WTC11 (cell line): ENCODE data around the gene NR1D1. TPM values are rescaled to one million over a fixed set of nuclear protein-coding genes. Genes with fewer than 3 reads are reported as not detected.
A peak's percentile ranks its signal among the peaks of the same experiment; 100 is the strongest.

Source experiments
- ATAC-seq: fragments of 200-7000 bp; cut with Tn5 transposase; 2 replicates; pipeline ENCODE4 v1.10.0; 2021; ENCODE audit warnings: mild to moderate bottlenecking, moderate library complexity
- CTCF ChIA-PET: fragments of 300-600 bp; sonication (Branson Sonifier 250); formaldehyde crosslinking; loops from one replicate; lab custom pipeline; 2021; ENCODE audit warnings: antibody characterized with exemption; lab: Charles Lee
- POLR2A ChIA-PET: fragments of 350-600 bp; sonication (Branson Sonifier 250); formaldehyde crosslinking; loops from one replicate; lab custom pipeline; 2021; ENCODE audit warnings: antibody characterized with exemption; lab: Charles Lee
- DNase-seq: peaks from one replicate; pipeline ENCODE4 v3.0.0; 2021; ENCODE audit warnings: low spot score
- H3K27ac Mint-ChIP-seq: 2 replicates; pipeline ENCODE4 v1.8.0; 2021; ENCODE audit warnings: mixed read lengths
- H3K27me3 Mint-ChIP-seq: 2 replicates; pipeline ENCODE4 v1.8.0; 2021; ENCODE audit warnings: low read depth, mild to moderate bottlenecking, moderate library complexity, mixed read lengths
- H3K36me3 Mint-ChIP-seq: 2 replicates; pipeline ENCODE4 v1.8.0; 2021; ENCODE audit warnings: mixed read lengths
- H3K4me1 Mint-ChIP-seq: 2 replicates; pipeline ENCODE4 v1.8.0; 2022; ENCODE audit warnings: mixed read lengths
- H3K4me3 Mint-ChIP-seq: 2 replicates; pipeline ENCODE4 v1.8.0; 2021; ENCODE audit warnings: mild to moderate bottlenecking, moderate library complexity, mixed read lengths
- H3K9me3 Mint-ChIP-seq: 2 replicates; pipeline ENCODE4 v1.8.0; 2021; ENCODE audit warnings: mixed read lengths
- ELF4 ChIP-seq: sonication (generic); formaldehyde crosslinking; IDR thresholded peaks from 2 replicates; pipeline ENCODE4 v1.8.1; 2022; ENCODE audit warnings: low read depth, mild to moderate bottlenecking, moderate library complexity, missing genetic modification reagents
- FOXP1 ChIP-seq: sonication (generic); formaldehyde crosslinking; IDR thresholded peaks from 2 replicates; pipeline ENCODE4 v1.8.0; 2022; ENCODE audit warnings: missing genetic modification reagents, mild to moderate bottlenecking, moderate library complexity, borderline replicate concordance
- GRHL2 ChIP-seq: fragments of 250-450 bp; sonication (Bioruptor Pico); IDR thresholded peaks from 2 replicates; pipeline ENCODE4 v1.8.0; 2022; ENCODE audit warnings: mild to moderate bottlenecking, moderate library complexity; ENCODE audit not compliant: insufficient replicate concordance, severe bottlenecking
- JAZF1 ChIP-seq: fragments of 250-450 bp; sonication (Bioruptor Pico); IDR thresholded peaks from 2 replicates; pipeline ENCODE4 v1.9.0; 2021; ENCODE audit warnings: moderate library complexity, mild to moderate bottlenecking, inconsistent platforms
- NR1H2 ChIP-seq: sonication (generic); formaldehyde crosslinking; IDR thresholded peaks from 2 replicates; pipeline ENCODE4 v1.9.0; 2021; ENCODE audit warnings: mild to moderate bottlenecking, moderate library complexity, missing genetic modification reagents
- NR3C1 ChIP-seq: sonication (generic); formaldehyde crosslinking; conservative IDR thresholded peaks from 2 replicates; pipeline ENCODE4 v1.8.1; 2023; ENCODE audit warnings: low read depth, mild to moderate bottlenecking, missing genetic modification reagents
- OVOL2 ChIP-seq: fragments of 250-450 bp; sonication (Bioruptor Pico); IDR thresholded peaks from 2 replicates; pipeline ENCODE4 v1.9.0; 2021; ENCODE audit warnings: mild to moderate bottlenecking, borderline replicate concordance
- PRRX2 ChIP-seq: fragments of 250-450 bp; sonication (Bioruptor Pico); IDR thresholded peaks from 2 replicates; pipeline ENCODE4 v1.8.0; 2021; ENCODE audit warnings: mild to moderate bottlenecking
- SOX15 ChIP-seq: fragments of 250-450 bp; sonication (Bioruptor Pico); IDR thresholded peaks from 2 replicates; pipeline ENCODE4 v1.9.0; 2021; ENCODE audit warnings: mild to moderate bottlenecking
- TCF7 ChIP-seq: sonication (generic); formaldehyde crosslinking; IDR thresholded peaks from 2 replicates; pipeline ENCODE4 v1.8.0; 2022; ENCODE audit warnings: mild to moderate bottlenecking, low read depth, missing genetic modification reagents, moderate library complexity
- TEAD1 ChIP-seq: sonication (generic); formaldehyde crosslinking; IDR thresholded peaks from 2 replicates; pipeline ENCODE4 v1.8.0; 2022; ENCODE audit warnings: mild to moderate bottlenecking, missing genetic modification reagents
- ZNF121 ChIP-seq: sonication (generic); formaldehyde crosslinking; IDR thresholded peaks from 2 replicates; pipeline ENCODE4 v1.8.0; 2023; ENCODE audit warnings: missing genetic modification reagents
- ZNF138 ChIP-seq: sonication (generic); formaldehyde crosslinking; conservative IDR thresholded peaks from 2 replicates; pipeline ENCODE4 v1.8.1; 2022; ENCODE audit warnings: mild to moderate bottlenecking, moderate library complexity, missing genetic modification reagents
- ZNF263 ChIP-seq: sonication (generic); formaldehyde crosslinking; IDR thresholded peaks from 2 replicates; pipeline ENCODE4 v1.8.1; 2022; ENCODE audit warnings: low read depth, mild to moderate bottlenecking, moderate library complexity, missing genetic modification reagents
- ZNF317 ChIP-seq: sonication (generic); formaldehyde crosslinking; IDR thresholded peaks from 2 replicates; pipeline ENCODE4 v1.8.1; 2023; ENCODE audit warnings: low read depth, mild to moderate bottlenecking, moderate library complexity, missing genetic modification reagents, borderline replicate concordance
- ZNF671 ChIP-seq: fragments of 250-450 bp; sonication (Bioruptor Pico); IDR thresholded peaks from 2 replicates; pipeline ENCODE4 v1.8.0; 2021; ENCODE audit warnings: mild to moderate bottlenecking
- total RNA-seq: library from RNA; stranded (reverse); gene quantifications from 3 replicates; pipeline ENCODE4 v1.2.3, GENCODE V29; 2021
- TF ChIP-seq, protein P1 (sequence below): sonication (generic); formaldehyde crosslinking; IDR thresholded peaks from 2 replicates; pipeline ENCODE4 v1.8.1; 2022; ENCODE audit warnings: mild to moderate bottlenecking, missing genetic modification reagents, moderate library complexity, borderline replicate concordance
- TF ChIP-seq, protein P2 (sequence below): sonication (generic); formaldehyde crosslinking; conservative IDR thresholded peaks from 2 replicates; pipeline ENCODE4 v1.8.1; 2023; ENCODE audit warnings: mild to moderate bottlenecking, low read depth, missing genetic modification reagents, moderate library complexity
- TF ChIP-seq, protein P3 (sequence below): fragments of 250-450 bp; sonication (Bioruptor Pico); IDR thresholded peaks from 2 replicates; pipeline ENCODE4 v2.1.2; 2022; ENCODE audit warnings: mild to moderate bottlenecking, moderate library complexity
- TF ChIP-seq, protein P4 (sequence below): fragments of 250-450 bp; sonication (Bioruptor Pico); IDR thresholded peaks from 2 replicates; pipeline ENCODE4 v1.9.0; 2021; ENCODE audit warnings: mild to moderate bottlenecking
- TF ChIP-seq, protein P5 (sequence below): sonication (generic); formaldehyde crosslinking; IDR thresholded peaks from 2 replicates; pipeline ENCODE4 v1.8.1; 2023; ENCODE audit warnings: mild to moderate bottlenecking, missing genetic modification reagents, moderate library complexity
- TF ChIP-seq, protein P6 (sequence below): sonication (generic); formaldehyde crosslinking; IDR thresholded peaks from 2 replicates; pipeline ENCODE4 v1.8.1; 2022; ENCODE audit warnings: missing genetic modification reagents, borderline replicate concordance
- TF ChIP-seq, protein P7 (sequence below): sonication (generic); formaldehyde crosslinking; IDR thresholded peaks from 2 replicates; pipeline ENCODE4 v1.8.1; 2022; ENCODE audit warnings: low read depth, mild to moderate bottlenecking, moderate library complexity, missing genetic modification reagents, borderline replicate concordance

Gene NR1D1
- total RNA-seq, 1 experiment from 2014 or later = 5.6 TPM

DNA sequence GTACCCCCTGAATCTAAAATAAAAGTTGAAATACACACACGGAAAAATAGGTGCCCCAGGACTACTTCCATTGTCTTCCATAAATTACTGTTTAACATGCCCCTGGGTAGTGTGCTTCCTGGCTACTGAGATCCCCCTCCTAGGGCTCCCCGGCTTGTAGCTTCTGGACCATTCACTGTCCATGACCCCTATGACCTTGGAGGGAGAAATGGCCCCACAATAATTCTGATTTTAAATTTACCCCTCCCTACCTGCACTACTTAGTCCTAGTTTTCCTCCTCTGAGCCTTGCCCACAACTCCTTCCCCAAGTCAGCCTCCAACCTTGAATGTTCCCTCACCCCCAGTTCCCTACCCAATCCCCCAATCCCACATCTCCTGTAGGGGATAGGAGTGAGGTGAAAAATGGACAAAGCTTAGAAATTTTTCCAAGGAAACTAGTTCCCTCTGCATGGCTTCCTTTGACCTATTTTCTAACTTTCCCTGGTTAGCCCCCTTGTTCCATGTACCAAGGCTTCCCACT is 11.9 kb upstream of the NR1D1 start:
- peaks cover 79% of the 10 kb centered on the region for H3K4me1 Mint-ChIP-seq
- no peaks in the 10 kb centered on the region for H3K36me3 Mint-ChIP-seq
- POLR2A ChIA-PET = interaction anchor here (0.6 to 5.7 kb wide), 8 partner anchors 10 to 79 kb away, joined by 3 to 56 read pairs (median 10); partner anchors contain the start of genes CASC3, MED24, MSL1 and NR1D1
- H3K4me3 Mint-ChIP-seq = peak overlapping the region; percentile 27; the same call in 1 of the 2 replicates
- DNase-seq (no peak), ATAC-seq (no peak)
- H3K27ac Mint-ChIP-seq = peak overlapping the region; percentile 76
- TF ChIP-seq JAZF1 (CRISPR knock-in tag) = no peak
- TF ChIP-seq OVOL2 (CRISPR knock-in tag) = no peak
- TF ChIP-seq ZNF317 (CRISPR knock-in tag) = no peak
- TF ChIP-seq, protein P1, sequence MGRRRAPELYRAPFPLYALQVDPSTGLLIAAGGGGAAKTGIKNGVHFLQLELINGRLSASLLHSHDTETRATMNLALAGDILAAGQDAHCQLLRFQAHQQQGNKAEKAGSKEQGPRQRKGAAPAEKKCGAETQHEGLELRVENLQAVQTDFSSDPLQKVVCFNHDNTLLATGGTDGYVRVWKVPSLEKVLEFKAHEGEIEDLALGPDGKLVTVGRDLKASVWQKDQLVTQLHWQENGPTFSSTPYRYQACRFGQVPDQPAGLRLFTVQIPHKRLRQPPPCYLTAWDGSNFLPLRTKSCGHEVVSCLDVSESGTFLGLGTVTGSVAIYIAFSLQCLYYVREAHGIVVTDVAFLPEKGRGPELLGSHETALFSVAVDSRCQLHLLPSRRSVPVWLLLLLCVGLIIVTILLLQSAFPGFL (CRISPR knock-in tag) = no peak
- TF ChIP-seq TCF7 (CRISPR knock-in tag) = no peak
- TF ChIP-seq GRHL2 = no peak
- TF ChIP-seq NR3C1 (CRISPR knock-in tag) = no peak
- TF ChIP-seq, protein P2, sequence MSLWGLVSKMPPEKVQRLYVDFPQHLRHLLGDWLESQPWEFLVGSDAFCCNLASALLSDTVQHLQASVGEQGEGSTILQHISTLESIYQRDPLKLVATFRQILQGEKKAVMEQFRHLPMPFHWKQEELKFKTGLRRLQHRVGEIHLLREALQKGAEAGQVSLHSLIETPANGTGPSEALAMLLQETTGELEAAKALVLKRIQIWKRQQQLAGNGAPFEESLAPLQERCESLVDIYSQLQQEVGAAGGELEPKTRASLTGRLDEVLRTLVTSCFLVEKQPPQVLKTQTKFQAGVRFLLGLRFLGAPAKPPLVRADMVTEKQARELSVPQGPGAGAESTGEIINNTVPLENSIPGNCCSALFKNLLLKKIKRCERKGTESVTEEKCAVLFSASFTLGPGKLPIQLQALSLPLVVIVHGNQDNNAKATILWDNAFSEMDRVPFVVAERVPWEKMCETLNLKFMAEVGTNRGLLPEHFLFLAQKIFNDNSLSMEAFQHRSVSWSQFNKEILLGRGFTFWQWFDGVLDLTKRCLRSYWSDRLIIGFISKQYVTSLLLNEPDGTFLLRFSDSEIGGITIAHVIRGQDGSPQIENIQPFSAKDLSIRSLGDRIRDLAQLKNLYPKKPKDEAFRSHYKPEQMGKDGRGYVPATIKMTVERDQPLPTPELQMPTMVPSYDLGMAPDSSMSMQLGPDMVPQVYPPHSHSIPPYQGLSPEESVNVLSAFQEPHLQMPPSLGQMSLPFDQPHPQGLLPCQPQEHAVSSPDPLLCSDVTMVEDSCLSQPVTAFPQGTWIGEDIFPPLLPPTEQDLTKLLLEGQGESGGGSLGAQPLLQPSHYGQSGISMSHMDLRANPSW (CRISPR knock-in tag) = no peak
- TF ChIP-seq ZNF671 = no peak
- TF ChIP-seq, protein P3, sequence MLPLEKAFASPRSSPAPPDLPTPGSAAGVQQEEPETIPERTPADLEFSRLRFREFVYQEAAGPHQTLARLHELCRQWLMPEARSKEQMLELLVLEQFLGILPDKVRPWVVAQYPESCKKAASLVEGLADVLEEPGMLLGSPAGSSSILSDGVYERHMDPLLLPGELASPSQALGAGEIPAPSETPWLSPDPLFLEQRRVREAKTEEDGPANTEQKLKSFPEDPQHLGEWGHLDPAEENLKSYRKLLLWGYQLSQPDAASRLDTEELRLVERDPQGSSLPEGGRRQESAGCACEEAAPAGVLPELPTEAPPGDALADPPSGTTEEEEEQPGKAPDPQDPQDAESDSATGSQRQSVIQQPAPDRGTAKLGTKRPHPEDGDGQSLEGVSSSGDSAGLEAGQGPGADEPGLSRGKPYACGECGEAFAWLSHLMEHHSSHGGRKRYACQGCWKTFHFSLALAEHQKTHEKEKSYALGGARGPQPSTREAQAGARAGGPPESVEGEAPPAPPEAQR = no peak
- TF ChIP-seq, protein P4, sequence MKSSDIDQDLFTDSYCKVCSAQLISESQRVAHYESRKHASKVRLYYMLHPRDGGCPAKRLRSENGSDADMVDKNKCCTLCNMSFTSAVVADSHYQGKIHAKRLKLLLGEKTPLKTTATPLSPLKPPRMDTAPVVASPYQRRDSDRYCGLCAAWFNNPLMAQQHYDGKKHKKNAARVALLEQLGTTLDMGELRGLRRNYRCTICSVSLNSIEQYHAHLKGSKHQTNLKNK (CRISPR knock-in tag) = no peak
- TF ChIP-seq ZNF138 (CRISPR knock-in tag) = no peak
- no peaks in the 10 kb centered on the region for H3K9me3 Mint-ChIP-seq
- CTCF ChIA-PET = interaction anchor here (0.6 to 6.7 kb wide), 42 partner anchors 10 to 306 kb away, joined by 3 to 185 read pairs (median 10); partner anchors contain the start of genes CASC3, CSF3, MED24 and MSL1
- peaks cover 14% of the 10 kb centered on the region for H3K27me3 Mint-ChIP-seq

DNA sequence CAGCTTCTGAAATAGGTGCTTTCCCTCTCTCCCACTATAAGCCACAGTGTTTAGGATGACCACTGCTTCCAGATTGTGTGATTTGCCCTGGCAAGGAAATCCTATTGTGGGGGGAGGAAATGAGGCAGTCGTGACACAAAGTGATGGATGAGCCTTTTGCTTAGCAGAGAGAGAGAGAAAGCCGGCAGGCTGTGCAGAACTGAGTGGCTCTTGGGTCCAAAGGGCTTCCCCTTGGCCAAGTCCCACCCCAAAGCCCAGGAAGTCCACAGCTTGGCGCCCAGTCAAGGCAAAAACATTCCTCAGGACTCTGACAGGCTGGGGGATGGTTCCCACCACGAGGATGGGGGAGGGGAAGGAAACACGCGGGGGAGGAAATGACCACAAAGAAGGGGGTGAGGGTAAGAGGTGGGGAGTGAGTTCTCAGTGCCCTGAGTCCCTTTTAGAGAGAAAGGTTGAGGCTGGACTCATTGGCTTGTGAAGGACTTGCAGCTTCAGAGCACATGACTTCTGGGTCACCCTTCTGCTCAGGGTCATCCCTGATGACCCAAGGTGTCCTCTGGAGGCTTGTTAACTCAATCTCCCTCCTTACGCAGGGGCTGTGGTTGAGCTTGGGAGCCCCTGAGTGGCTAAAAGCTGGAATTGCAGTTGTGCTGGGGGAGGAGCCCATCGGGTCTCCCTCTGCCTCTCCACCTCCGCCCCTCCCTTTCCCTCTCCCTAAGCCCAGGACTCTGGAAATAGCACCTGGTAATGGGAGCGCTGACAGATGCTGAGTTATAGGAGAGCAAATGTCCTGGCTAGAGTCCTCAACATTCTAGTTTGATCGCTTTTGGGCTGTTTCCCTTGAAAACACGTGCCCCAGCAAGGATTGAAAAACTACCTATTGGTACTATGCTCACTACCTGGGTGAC is 11.1 kb upstream of the NR1D1 start:
- CTCF ChIA-PET = interaction anchor here (0.6 to 6.7 kb wide), 36 partner anchors 11 to 195 kb away, joined by 3 to 185 read pairs (median 6); partner anchors contain the start of genes CASC3, CSF3, MED24 and MSL1
- peaks cover 87% of the 10 kb centered on the region for H3K4me1 Mint-ChIP-seq
- peak; percentile 73 for ATAC-seq
- TF ChIP-seq, protein P5, sequence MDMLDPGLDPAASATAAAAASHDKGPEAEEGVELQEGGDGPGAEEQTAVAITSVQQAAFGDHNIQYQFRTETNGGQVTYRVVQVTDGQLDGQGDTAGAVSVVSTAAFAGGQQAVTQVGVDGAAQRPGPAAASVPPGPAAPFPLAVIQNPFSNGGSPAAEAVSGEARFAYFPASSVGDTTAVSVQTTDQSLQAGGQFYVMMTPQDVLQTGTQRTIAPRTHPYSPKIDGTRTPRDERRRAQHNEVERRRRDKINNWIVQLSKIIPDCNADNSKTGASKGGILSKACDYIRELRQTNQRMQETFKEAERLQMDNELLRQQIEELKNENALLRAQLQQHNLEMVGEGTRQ (CRISPR knock-in tag) = 0 out of 2 replicates have a peak, but pooled peaks have one; percentile 20
- no peak for TF ChIP-seq NR1H2 (CRISPR knock-in tag)
- TF ChIP-seq FOXP1 (CRISPR knock-in tag) = no peak
- no peak for TF ChIP-seq TEAD1 (CRISPR knock-in tag)
- peak; percentile 94 for TF ChIP-seq ZNF263 (CRISPR knock-in tag)
- no peak for TF ChIP-seq PRRX2 (CRISPR knock-in tag)
- TF ChIP-seq, protein P6, sequence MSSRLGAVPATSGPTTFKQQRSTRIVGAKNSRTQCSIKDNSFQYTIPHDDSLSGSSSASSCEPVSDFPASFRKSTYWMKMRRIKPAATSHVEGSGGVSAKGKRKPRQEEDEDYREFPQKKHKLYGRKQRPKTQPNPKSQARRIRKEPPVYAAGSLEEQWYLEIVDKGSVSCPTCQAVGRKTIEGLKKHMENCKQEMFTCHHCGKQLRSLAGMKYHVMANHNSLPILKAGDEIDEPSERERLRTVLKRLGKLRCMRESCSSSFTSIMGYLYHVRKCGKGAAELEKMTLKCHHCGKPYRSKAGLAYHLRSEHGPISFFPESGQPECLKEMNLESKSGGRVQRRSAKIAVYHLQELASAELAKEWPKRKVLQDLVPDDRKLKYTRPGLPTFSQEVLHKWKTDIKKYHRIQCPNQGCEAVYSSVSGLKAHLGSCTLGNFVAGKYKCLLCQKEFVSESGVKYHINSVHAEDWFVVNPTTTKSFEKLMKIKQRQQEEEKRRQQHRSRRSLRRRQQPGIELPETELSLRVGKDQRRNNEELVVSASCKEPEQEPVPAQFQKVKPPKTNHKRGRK (CRISPR knock-in tag) = no peak
- TF ChIP-seq, protein P7, sequence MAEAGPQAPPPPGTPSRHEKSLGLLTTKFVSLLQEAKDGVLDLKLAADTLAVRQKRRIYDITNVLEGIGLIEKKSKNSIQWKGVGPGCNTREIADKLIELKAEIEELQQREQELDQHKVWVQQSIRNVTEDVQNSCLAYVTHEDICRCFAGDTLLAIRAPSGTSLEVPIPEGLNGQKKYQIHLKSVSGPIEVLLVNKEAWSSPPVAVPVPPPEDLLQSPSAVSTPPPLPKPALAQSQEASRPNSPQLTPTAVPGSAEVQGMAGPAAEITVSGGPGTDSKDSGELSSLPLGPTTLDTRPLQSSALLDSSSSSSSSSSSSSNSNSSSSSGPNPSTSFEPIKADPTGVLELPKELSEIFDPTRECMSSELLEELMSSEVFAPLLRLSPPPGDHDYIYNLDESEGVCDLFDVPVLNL = no peak
- TF ChIP-seq ZNF121 (CRISPR knock-in tag) = no peak
- TF ChIP-seq ELF4 (CRISPR knock-in tag) = no peak
- no peak for TF ChIP-seq SOX15 (CRISPR knock-in tag)

More for the DNA sequence above, 11.1 kb upstream of the NR1D1 start:
- POLR2A ChIA-PET = interaction anchor here (0.6 to 5.7 kb wide), 6 partner anchors 11 to 57 kb away, joined by 3 to 56 read pairs (median 8); partner anchors contain the start of genes CASC3, MED24, MSL1 and NR1D1
- no peaks in the 10 kb centered on the region for H3K9me3 Mint-ChIP-seq
- H3K4me3 Mint-ChIP-seq = no peak overlapping the region; the same call in 1 of the 2 replicates
- H3K36me3 Mint-ChIP-seq = no peaks in the 10 kb centered on the region
- peak; percentile 89 for DNase-seq
- peaks cover 22% of the 10 kb centered on the region for H3K27me3 Mint-ChIP-seq
- peak overlapping the region; percentile 90; the same call in 1 of the 2 replicates for H3K27ac Mint-ChIP-seq
